Stimulated activated CD4-positive, alpha-beta T cell treated with anti-CD3 and anti-CD28 coated beads, Interleukin-1b, Interleukin-23, amount 100 ng/mL, for 1 hour (primary cell): ENCODE measurements around the gene NUTM2G.
"Not testable (repeated sequence)": the region's sequence is repeated elsewhere in the genome, so short reads cannot be mapped to it uniquely, and the experiment has no call there.

Experiments
- DNase-seq, 2 donors: peaks; one replicate each; pipeline ENCODE4 v3.0.0-alpha.2; 2020; ENCODE audit warnings: low read depth in 2 of 2

Gene NUTM2G

GRCh38 chr9:96928543-96928942 lies at the start of gene NUTM2G:
NUTM2G (plus strand) TSS chr9:96928843; CDS start chr9:96929025, 182 bp downstream.
- not testable (repeated sequence) for DNase-seq

- DNase-seq, result no peak
These were observed 44.7 kb upstream of the NUTM2G start for GRCh38 chr9:96883922-96884321.

- no peak for DNase-seq
These were observed 44.2 kb upstream of the NUTM2G start for GRCh38 chr9:96884443-96884842.

GRCh38 chr9:96885424-96885823 lies 43.2 kb upstream of the NUTM2G start:
- DNase-seq, result no peak

GRCh38 chr9:96888591-96888990 lies 40.1 kb upstream of the NUTM2G start:
- no peak for DNase-seq

GRCh38 chr9:96892131-96892530 lies 36.5 kb upstream of the NUTM2G start:
- no peak for DNase-seq

GRCh38 chr9:96900010-96900409 lies 28.6 kb upstream of the NUTM2G start:
- DNase-seq, result not testable (repeated sequence)

- DNase-seq, result not testable (repeated sequence)
These were observed 23.5 kb upstream of the NUTM2G start for GRCh38 chr9:96904947-96905722.

GRCh38 chr9:96908479-96908878 lies 20.2 kb upstream of the NUTM2G start:
- DNase-seq, result not testable (repeated sequence)

- not testable (repeated sequence) for DNase-seq
These were observed 13.1 kb upstream of the NUTM2G start for GRCh38 chr9:96915539-96915938.

GRCh38 chr9:96916531-96916930 lies 12.1 kb upstream of the NUTM2G start:
- DNase-seq, result not testable (repeated sequence)

GRCh38 chr9:96918550-96918949 lies 10.1 kb upstream of the NUTM2G start:
- not testable (repeated sequence) for DNase-seq

- not testable (repeated sequence) for DNase-seq
These were observed 7.8 kb upstream of the NUTM2G start for GRCh38 chr9:96920803-96921202.

- DNase-seq, result not testable (repeated sequence)
These were observed 3.1 kb upstream of the NUTM2G start for GRCh38 chr9:96925587-96925986.

GRCh38 chr9:96931665-96932064 lies 3.0 kb downstream of the NUTM2G start:
- not testable (repeated sequence) for DNase-seq

GRCh38 chr9:96934097-96934496 lies 5.5 kb downstream of the NUTM2G start:
- DNase-seq, result not testable (repeated sequence)

GRCh38 chr9:96934706-96935105 lies 6.1 kb downstream of the NUTM2G start:
- not testable (repeated sequence) for DNase-seq

GRCh38 chr9:96935401-96935800 lies 6.8 kb downstream of the NUTM2G start:
- DNase-seq, result not testable (repeated sequence)

- DNase-seq, result not testable (repeated sequence)
These were observed 8.8 kb downstream of the NUTM2G start for GRCh38 chr9:96937442-96937841.

- DNase-seq, result not testable (repeated sequence)
These were observed 10.5 kb downstream of the NUTM2G start for GRCh38 chr9:96938957-96939665.

GRCh38 chr9:96940982-96941381 lies 12.3 kb downstream of the NUTM2G start:
- not testable (repeated sequence) for DNase-seq

- DNase-seq, result not testable (repeated sequence)
These were observed 13.0 kb downstream of the NUTM2G start for GRCh38 chr9:96941628-96942027.

GRCh38 chr9:96942181-96942580 lies 13.5 kb downstream of the NUTM2G start:
- DNase-seq, result not testable (repeated sequence)
